A549 (cell line): ENCODE data around the gene EXOC4. TPM values are rescaled to one million over a fixed set of nuclear protein-coding genes. Genes with fewer than 3 reads are reported as not detected.

Source experiments
- ATAC-seq, 2 experiments: fragments of 200-7000 bp in 1 of 2; fragments of >200 bp in 1 of 2; cut with Nextera tagmentation in 1 of 2; cut with Tn5 transposase in 1 of 2; 3 replicates each; pipeline versions ENCODE4 v1.8.0 to v1.9.1; 2018 to 2020; ENCODE audit warnings: mild to moderate bottlenecking in 1 of 2, moderate library complexity in 1 of 2
- CTCF ChIA-PET: fragments of 300-600 bp; sonication (Branson Sonifier 250); formaldehyde crosslinking; extraction: SDS; loops from one replicate; lab custom pipeline; 2021; ENCODE audit warnings: antibody characterized with exemption, inconsistent platforms; lab: Yijun Ruan, JAX
- POLR2A ChIA-PET: fragments of 350-600 bp; formaldehyde crosslinking; extraction: SDS; loops from one replicate; lab custom pipeline; 2021; ENCODE audit warnings: antibody characterized with exemption, inconsistent platforms; lab: Yijun Ruan, JAX
- DNase-seq, 2 experiments: peaks; one replicate each; pipeline versions ENCODE4 v3.0.0 to v3.0.0-alpha.2; 2011 to 2016; ENCODE audit warnings: low read depth in 1 of 2, low spot score in 1 of 2
- FAIRE-seq: peaks from 2 replicates; lab custom pipeline; 2011; peaks lifted over from hg19 to GRCh38; lab: Jason Lieb, UNC
- H3K27ac ChIP-seq, 2 experiments: fragments of >200 bp; sonication (Bioruptor Twin); formaldehyde crosslinking; 3 replicates each; pipeline ENCODE4 v1.5.1; 2016 to 2017
- H3K4me1 ChIP-seq: fragments of >200 bp; sonication (Bioruptor Twin); formaldehyde crosslinking; 3 replicates; pipeline ENCODE4 v1.6.1; 2016
- H3K4me2 ChIP-seq: fragments of >200 bp; sonication (Bioruptor Twin); formaldehyde crosslinking; 3 replicates; pipeline ENCODE4 v1.6.1; 2016
- H3K4me3 ChIP-seq: fragments of >200 bp; sonication (Bioruptor Twin); formaldehyde crosslinking; 3 replicates; pipeline ENCODE4 v1.5.1; 2016
- H3K9me3 ChIP-seq: fragments of >200 bp; sonication (Bioruptor Twin); formaldehyde crosslinking; 3 replicates; pipeline ENCODE4 v1.6.1; 2016
- BHLHE40 ChIP-seq: IDR thresholded peaks from 2 replicates; pipeline ENCODE4 v1.6.1; 2012; ENCODE audit warnings: low read depth, low read length, inconsistent platforms
- CBX2 ChIP-seq: fragments of 200-600 bp; sonication (generic); IDR thresholded peaks from 2 replicates; pipeline ENCODE4 v1.6.1; 2016; ENCODE audit warnings: low read depth, mild to moderate bottlenecking, borderline replicate concordance
- FOSL2 ChIP-seq, 2 experiments: fragments of 450-650 bp in 1 of 2; fragments of >200 bp in 1 of 2; sonication (Bioruptor Twin) in 1 of 2; formaldehyde crosslinking; IDR thresholded peaks; 2 replicates each; pipeline versions ENCODE4 v1.5.0 to v1.6.1; 2016 to 2020; ENCODE audit warnings: mild to moderate bottlenecking in 1 of 2, moderate library complexity in 1 of 2
- HOXB5 ChIP-seq: fragments of 250-450 bp; sonication (Bioruptor Pico); IDR thresholded peaks from 2 replicates; pipeline ENCODE4 v1.5.0; 2020; ENCODE audit warnings: mild to moderate bottlenecking, moderate library complexity
- KDM5A ChIP-seq: fragments of 200-600 bp; sonication (generic); IDR thresholded peaks from 2 replicates; pipeline ENCODE4 v1.6.1; 2016; ENCODE audit warnings: antibody characterized with exemption, mild to moderate bottlenecking
- MAFK ChIP-seq: fragments of 450-650 bp; IDR thresholded peaks from 2 replicates; pipeline ENCODE4 v1.6.1; 2014; ENCODE audit not compliant: partially characterized antibody
- MAZ ChIP-seq: fragments of 150-350 bp; IDR thresholded peaks from 2 replicates; pipeline ENCODE4 v1.6.1; 2014; ENCODE audit warnings: antibody characterized with exemption, low read depth, low read length, borderline replicate concordance
- NFE2L2 ChIP-seq: fragments of 150-350 bp; conservative IDR thresholded peaks from 2 replicates; pipeline ENCODE4 v1.6.1; 2014; ENCODE audit warnings: low read length
- NPAS2 ChIP-seq: fragments of 250-450 bp; sonication (Bioruptor Pico); IDR thresholded peaks from 2 replicates; pipeline ENCODE4 v1.8.0; 2022; ENCODE audit warnings: mild to moderate bottlenecking, moderate library complexity, borderline replicate concordance
- PHF8 ChIP-seq: fragments of 200-600 bp; sonication (generic); IDR thresholded peaks from 2 replicates; pipeline ENCODE4 v1.6.1; 2016; ENCODE audit warnings: low read depth, mild to moderate bottlenecking, antibody characterized with exemption, moderate library complexity, borderline replicate concordance
- POLR2A ChIP-seq: IDR thresholded peaks from 2 replicates; pipeline ENCODE4 v1.6.1; 2012; ENCODE audit warnings: mild to moderate bottlenecking, low read length
- POLR2AphosphoS2 ChIP-seq: conservative IDR thresholded peaks from 2 replicates; pipeline ENCODE4 v1.6.1; 2012; ENCODE audit warnings: low read length, improper control_type of control experiment, inconsistent platforms
- RNF2 ChIP-seq: fragments of 200-600 bp; sonication (generic); IDR thresholded peaks from 2 replicates; pipeline ENCODE4 v1.6.1; 2016; ENCODE audit warnings: low read depth, mild to moderate bottlenecking, antibody characterized with exemption, moderate library complexity, borderline replicate concordance
- TFCP2L1 ChIP-seq: fragments of 250-450 bp; sonication (Bioruptor Pico); IDR thresholded peaks from 2 replicates; pipeline ENCODE4 v1.5.0; 2021; ENCODE audit warnings: mild to moderate bottlenecking
- TP53 ChIP-seq: fragments of 250-450 bp; sonication (Bioruptor Pico); IDR thresholded peaks from 2 replicates; pipeline ENCODE4 v1.5.0; 2021; ENCODE audit warnings: mild to moderate bottlenecking, moderate library complexity
- WGBS: methylation state at CpG from one replicate; pipeline ENCODE4 v1.1.6; 2017; ENCODE audit errors: missing lambda C conversion rate; 5-methylcytosine and 5-hydroxymethylcytosine counted together
- polyA plus RNA-seq, 4 experiments: library from polyadenylated mRNA; depleted of rRNA in 3 of 4; stranded (reverse); fragments of >200 nt; fragmentation: RNase III in 1 of 4; extraction: RNeasy Plus Mini Kit Qiagen cat#74134 plus additional on column Dnase treatment in 1 of 4; gene quantifications; 2 replicates in 3 of 4; 3 replicates in 1 of 4; pipeline ENCODE4 v1.2.3, GENCODE V29; 2011 to 2017
- TF ChIP-seq, protein P1 (sequence below): fragments of 250-450 bp; sonication (Bioruptor Pico); IDR thresholded peaks from 2 replicates; pipeline ENCODE4 v1.5.0; 2021; ENCODE audit warnings: mild to moderate bottlenecking, moderate library complexity, borderline replicate concordance
- TF ChIP-seq, protein P2 (sequence below): fragments of >200 bp; sonication (Bioruptor Twin); formaldehyde crosslinking; IDR thresholded peaks from 3 replicates; pipeline ENCODE4 v1.5.1; 2016
- TF ChIP-seq, protein P3 (sequence below): fragments of 450-650 bp; IDR thresholded peaks from 2 replicates; pipeline ENCODE4 v1.6.1; 2014; ENCODE audit warnings: antibody characterized with exemption
- TF ChIP-seq, protein P4 (sequence below): fragments of >200 bp; sonication (Bioruptor Twin); formaldehyde crosslinking; IDR thresholded peaks from 3 replicates; pipeline ENCODE4 v1.6.1; 2016
- TF ChIP-seq, protein P5 (sequence below): IDR thresholded peaks from 2 replicates; pipeline ENCODE4 v1.6.1; 2012; ENCODE audit warnings: low read depth, borderline replicate concordance
- TF ChIP-seq, protein P6 (sequence below): fragments of 250-450 bp; sonication (Bioruptor Pico); IDR thresholded peaks from 2 replicates; pipeline ENCODE4 v1.5.0; 2020; ENCODE audit warnings: low read depth, mild to moderate bottlenecking, moderate library complexity

Gene EXOC4
- polyA plus RNA-seq, 2 of the 4 experiments (the other 2 are of a cell fraction): 33.4 to 73.1 TPM

DNA sequence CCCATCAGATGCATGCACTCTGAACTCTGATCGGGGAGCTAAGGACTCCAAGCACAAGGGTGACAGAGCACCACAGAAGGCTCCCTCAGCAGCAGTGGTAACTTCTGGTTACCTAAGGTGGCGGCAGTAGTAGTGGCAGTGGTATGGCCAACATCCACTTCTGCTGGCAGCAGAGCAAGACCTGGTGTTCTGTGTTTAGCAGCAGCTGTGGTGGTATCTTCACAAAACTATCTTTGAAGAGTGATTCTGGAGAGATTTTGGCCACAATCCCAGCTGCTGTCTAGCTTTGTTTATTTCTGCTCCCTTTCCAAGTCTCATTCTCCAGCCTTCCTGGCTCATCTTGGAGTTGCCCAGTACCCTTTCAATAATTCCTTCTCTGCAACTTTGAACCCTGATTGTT is 771.9 kb downstream of the EXOC4 start:
- POLR2A ChIA-PET: no interaction called here
- FAIRE-seq: no peak
- Histone ChIP-seq H3K27ac (no peak overlapping the region), H3K4me2 (no peak overlapping the region), H3K9me3 (no peaks in the 10 kb centered on the region), H3K4me3 (no peak overlapping the region), H3K4me1 (no peaks in the 10 kb centered on the region)
- DNase-seq: no peak
- no peak for ATAC-seq
- 96% methylated on average over 2 of the region's 2 CpGs for WGBS
- CTCF ChIA-PET: interaction anchor here (0.8 to 5.7 kb wide), 8 partner anchors 8 to 408 kb away, joined by 3 to 31 read pairs (median 5); no protein-coding TSS in a partner anchor
- TF ChIP-seq MAFK: no peak
- TF ChIP-seq NFE2L2: no peak
- no peak for TF ChIP-seq TP53 (CRISPR knock-in tag)
- TF ChIP-seq, protein P1, sequence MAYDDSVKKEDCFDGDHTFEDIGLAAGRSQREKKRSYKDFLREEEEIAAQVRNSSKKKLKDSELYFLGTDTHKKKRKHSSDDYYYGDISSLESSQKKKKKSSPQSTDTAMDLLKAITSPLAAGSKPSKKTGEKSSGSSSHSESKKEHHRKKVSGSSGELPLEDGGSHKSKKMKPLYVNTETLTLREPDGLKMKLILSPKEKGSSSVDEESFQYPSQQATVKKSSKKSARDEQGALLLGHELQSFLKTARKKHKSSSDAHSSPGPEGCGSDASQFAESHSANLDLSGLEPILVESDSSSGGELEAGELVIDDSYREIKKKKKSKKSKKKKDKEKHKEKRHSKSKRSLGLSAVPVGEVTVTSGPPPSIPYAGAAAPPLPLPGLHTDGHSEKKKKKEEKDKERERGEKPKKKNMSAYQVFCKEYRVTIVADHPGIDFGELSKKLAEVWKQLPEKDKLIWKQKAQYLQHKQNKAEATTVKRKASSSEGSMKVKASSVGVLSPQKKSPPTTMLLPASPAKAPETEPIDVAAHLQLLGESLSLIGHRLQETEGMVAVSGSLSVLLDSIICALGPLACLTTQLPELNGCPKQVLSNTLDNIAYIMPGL (CRISPR knock-in tag): no peak
- TF ChIP-seq HOXB5: no peak
- TF ChIP-seq PHF8: no peak
- no peak for TF ChIP-seq BHLHE40
- TF ChIP-seq POLR2A: no peak
- TF ChIP-seq MAZ: no peak
- no peak for TF ChIP-seq TFCP2L1 (CRISPR knock-in tag)
- TF ChIP-seq CBX2: no peak
- TF ChIP-seq NPAS2 (CRISPR knock-in tag): no peak
- no peak for TF ChIP-seq RNF2
- TF ChIP-seq, protein P2, sequence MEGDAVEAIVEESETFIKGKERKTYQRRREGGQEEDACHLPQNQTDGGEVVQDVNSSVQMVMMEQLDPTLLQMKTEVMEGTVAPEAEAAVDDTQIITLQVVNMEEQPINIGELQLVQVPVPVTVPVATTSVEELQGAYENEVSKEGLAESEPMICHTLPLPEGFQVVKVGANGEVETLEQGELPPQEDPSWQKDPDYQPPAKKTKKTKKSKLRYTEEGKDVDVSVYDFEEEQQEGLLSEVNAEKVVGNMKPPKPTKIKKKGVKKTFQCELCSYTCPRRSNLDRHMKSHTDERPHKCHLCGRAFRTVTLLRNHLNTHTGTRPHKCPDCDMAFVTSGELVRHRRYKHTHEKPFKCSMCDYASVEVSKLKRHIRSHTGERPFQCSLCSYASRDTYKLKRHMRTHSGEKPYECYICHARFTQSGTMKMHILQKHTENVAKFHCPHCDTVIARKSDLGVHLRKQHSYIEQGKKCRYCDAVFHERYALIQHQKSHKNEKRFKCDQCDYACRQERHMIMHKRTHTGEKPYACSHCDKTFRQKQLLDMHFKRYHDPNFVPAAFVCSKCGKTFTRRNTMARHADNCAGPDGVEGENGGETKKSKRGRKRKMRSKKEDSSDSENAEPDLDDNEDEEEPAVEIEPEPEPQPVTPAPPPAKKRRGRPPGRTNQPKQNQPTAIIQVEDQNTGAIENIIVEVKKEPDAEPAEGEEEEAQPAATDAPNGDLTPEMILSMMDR: no peak
- TF ChIP-seq, protein P3, sequence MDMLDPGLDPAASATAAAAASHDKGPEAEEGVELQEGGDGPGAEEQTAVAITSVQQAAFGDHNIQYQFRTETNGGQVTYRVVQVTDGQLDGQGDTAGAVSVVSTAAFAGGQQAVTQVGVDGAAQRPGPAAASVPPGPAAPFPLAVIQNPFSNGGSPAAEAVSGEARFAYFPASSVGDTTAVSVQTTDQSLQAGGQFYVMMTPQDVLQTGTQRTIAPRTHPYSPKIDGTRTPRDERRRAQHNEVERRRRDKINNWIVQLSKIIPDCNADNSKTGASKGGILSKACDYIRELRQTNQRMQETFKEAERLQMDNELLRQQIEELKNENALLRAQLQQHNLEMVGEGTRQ: no peak
- TF ChIP-seq FOSL2 (IDR thresholded peaks at IDR 0.05): no peak
- no peak for TF ChIP-seq FOSL2 (CRISPR knock-in tag; IDR thresholded peaks at IDR 0.05)
- no peak for TF ChIP-seq KDM5A
- TF ChIP-seq POLR2AphosphoS2: no peak
- TF ChIP-seq, protein P4, sequence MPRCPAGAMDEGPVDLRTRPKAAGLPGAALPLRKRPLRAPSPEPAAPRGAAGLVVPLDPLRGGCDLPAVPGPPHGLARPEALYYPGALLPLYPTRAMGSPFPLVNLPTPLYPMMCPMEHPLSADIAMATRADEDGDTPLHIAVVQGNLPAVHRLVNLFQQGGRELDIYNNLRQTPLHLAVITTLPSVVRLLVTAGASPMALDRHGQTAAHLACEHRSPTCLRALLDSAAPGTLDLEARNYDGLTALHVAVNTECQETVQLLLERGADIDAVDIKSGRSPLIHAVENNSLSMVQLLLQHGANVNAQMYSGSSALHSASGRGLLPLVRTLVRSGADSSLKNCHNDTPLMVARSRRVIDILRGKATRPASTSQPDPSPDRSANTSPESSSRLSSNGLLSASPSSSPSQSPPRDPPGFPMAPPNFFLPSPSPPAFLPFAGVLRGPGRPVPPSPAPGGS: no peak
- TF ChIP-seq, protein P5, sequence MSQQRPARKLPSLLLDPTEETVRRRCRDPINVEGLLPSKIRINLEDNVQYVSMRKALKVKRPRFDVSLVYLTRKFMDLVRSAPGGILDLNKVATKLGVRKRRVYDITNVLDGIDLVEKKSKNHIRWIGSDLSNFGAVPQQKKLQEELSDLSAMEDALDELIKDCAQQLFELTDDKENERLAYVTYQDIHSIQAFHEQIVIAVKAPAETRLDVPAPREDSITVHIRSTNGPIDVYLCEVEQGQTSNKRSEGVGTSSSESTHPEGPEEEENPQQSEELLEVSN: no peak

DNA sequence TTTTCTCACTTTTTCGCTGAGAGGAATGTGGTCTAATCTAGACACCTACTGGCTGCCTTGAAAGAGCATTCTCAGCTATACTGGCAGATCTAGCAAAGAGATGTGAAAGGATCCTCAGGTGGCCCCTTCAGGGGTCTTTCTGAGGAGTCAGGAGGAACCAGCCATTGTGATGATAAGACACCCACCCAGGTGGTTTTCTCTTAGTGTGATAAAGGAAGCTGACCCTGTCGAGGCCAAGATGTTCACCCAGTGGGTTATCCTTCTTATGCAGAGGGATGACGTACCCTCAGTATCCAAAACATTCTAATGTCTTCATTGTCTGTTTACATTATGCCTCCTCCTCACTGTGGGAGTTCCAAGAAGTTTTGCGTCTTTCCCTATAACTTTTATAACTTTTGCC is 776.0 kb downstream of the EXOC4 start:
- ChIA-PET CTCF (interaction anchor here (5.7 kb wide), 1 partner anchor 12 kb away, joined by 31 read pairs; no protein-coding TSS in a partner anchor), POLR2A (no interaction called here)
- WGBS: 84% methylated on average over 4 of the region's 4 CpGs
- Histone ChIP-seq H3K4me1 (no peaks in the 10 kb centered on the region), H3K27ac (no peak overlapping the region), H3K4me2 (no peak overlapping the region), H3K9me3 (no peaks in the 10 kb centered on the region), H3K4me3 (no peak overlapping the region)
- DNase-seq: no peak
- ATAC-seq: no peak
- TF ChIP-seq, protein P6, sequence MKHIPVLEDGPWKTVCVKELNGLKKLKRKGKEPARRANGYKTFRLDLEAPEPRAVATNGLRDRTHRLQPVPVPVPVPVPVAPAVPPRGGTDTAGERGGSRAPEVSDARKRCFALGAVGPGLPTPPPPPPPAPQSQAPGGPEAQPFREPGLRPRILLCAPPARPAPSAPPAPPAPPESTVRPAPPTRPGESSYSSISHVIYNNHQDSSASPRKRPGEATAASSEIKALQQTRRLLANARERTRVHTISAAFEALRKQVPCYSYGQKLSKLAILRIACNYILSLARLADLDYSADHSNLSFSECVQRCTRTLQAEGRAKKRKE (CRISPR knock-in tag): 0 out of 2 replicates have a peak, but pooled peaks have one; percentile 21
- no peak for TF ChIP-seq KDM5A
- FAIRE-seq: no peak
